HG03196 (cell line): ENCODE measurements around the gene TSPAN11.

Source experiments
- ATAC-seq: cut with Tn5 transposase; IDR thresholded peaks from one replicate; pipeline ENCODE4 v1.9.1; 2021; ENCODE audit not compliant: unreplicated experiment

Gene TSPAN11

GRCh38 chr12:30977537-30978349, 51.2 kb downstream of the TSPAN11 start:
- ATAC-seq: no peak

DNA sequence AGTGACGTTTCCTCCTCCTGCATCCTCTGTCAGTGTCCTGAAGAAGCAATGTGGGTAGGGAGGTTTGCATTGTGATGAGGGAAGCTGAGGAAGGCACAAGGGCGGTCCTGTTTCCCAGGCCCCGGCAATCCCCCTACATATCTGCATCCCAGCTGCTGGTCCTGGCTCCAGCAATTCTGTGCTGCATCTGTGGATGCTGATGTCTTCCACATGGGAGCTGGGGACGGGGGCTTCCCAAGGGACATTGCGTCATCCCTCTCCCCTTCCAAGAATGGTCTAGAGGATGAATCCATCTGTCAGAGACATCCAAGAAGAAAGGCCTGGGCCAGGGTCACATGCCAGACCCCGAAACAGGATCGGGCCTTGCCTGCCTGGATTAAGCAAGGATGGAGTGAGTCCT, 52.1 kb downstream of the TSPAN11 start:
- no peak for ATAC-seq

DNA sequence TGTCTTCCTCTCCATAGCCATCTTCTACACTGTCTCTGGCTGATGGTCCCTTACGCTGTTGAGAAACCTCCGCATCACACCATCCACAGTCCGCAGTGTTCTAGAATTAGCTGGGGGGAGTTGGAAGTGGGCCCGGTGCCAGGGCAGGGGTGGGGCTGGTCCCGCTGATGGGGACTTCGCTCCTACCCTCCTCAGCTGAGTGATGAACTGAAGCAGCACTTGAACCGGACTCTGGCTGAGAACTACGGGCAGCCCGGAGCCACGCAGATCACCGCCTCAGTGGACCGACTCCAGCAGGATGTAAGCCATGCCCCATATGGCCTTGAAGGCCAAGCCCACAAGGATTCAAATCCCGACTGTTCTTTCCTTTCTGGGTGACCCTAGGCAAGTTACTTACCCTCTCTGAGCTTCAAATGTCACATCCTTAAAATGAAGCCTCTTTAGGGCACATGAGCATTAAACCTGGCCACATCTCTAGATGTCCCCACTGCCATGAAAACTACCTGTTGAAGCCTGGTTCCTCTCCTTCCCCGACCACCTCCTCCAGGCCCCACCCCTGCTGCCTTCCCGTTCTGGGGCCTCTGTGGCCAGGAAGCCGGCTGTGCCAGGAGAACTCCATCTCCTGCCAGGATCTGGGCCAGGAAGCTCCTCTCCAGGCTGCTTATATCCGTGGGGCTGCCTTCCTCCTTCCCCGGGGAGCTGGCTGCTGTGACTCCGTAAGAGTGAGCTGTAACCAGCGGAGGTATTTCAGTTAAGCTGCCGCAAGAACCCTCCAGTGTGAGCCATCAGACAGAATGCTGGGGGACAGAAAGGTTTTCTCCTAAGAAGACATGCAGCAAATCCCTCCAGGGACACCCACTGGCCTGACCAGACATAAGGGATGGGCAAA, 53.1 kb downstream of the TSPAN11 start:
- no peak for ATAC-seq

DNA sequence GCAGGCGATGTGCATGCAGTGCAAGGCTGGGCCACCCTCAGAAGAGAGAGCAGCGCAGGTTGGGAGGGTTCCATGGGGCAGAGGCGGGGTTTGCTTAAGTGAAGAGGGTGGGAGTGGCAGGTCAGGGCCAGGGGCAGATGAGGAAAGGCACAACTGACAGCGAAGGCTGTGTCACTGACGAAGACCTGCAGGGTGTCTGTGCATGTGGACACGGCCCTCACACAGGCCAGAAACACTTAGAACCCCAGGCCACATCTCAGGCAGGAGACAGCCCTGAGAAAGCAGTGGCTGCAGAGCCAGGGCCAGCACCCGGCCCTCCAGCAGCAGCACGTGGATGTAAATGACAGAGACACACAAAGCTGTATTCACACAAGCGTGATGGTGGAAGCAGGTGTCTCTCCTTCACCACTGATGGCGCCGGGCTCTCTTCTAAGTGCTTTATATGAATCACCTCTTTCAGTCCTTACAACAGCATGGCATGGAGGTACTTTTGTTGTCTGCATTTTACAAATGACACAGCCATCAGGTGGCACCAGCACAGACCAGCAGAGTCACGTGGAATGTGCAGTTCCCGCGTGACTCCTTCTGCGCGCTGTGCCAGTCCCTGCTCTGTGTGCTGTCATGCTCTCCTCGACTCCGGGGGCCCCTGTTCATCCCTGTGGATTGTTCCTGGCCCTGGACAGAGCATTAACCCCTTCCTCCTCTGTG, 54.6 kb downstream of the TSPAN11 start:
- ATAC-seq: no peak

DNA sequence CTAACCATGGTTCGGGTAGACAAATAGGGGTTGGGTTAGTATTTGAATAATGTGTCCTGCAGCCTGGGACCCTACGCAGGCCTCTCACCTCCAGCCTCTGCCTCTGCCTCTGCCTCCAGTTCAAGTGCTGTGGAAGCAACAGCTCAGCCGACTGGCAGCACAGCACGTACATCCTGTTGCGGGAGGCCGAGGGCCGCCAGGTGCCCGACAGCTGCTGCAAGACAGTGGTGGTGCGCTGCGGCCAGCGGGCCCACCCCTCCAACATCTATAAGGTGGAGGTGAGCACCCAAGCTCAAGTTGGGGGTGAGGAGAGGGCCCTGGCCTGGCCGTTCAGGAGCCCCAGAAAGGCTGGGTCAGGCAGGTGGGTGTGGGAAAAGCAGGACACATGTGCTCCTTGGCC, 55.9 kb downstream of the TSPAN11 start:
- no peak for ATAC-seq

DNA sequence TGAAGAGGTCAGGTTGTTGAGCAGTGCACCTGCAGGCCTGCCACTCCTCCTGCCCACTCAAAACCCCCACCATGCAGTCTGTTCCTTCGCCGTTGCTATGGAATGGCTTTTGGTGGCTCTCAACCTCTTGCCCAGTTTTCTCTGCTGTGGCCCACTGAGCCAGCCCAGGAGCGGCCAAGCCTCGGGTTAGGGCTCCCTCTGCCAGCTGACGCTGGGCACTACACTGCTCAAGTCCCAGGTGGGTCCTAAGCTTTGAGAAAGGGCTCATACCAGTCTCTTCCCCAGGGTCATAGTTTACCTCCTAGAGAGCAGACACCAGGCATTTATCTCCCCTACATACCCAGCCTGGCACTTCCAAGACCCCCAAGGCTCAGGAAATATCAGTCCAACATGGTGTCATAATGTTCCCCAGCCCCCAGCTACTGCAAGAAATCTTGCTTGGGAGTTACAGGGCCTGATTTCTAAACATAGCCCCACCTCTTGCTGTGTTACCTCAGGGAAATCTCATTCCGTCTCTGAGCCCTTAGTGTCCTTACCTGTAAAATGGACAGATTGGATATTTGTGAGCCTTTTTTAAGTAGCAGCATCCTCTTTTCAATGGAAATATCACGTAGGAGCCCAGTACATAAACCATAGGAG, 59.4 kb downstream of the TSPAN11 start:
- peak; percentile 53 for ATAC-seq

DNA sequence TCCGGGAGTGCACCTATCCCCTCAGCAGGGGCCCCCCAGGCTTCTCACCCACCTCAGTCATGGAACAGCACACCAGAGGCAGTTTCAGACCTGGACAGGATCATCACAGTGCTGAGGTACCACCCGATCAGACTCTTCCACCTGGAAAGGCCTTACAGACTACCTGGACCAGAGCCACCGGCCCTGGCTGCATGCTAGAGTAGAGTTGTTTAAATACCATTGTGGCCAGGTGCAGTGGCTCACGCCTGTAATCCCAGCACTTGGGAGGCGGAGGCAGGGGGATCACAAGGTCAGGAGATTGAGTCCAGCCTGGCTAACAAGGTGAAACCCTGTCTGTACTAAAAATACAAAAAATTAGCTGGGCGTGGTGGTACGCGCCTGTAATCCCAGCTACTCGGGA, 61.5 kb downstream of the TSPAN11 start:
- no peak for ATAC-seq

GRCh38 chr12:30988646-30989286, 62.2 kb downstream of the TSPAN11 start:
- ATAC-seq: no peak

DNA sequence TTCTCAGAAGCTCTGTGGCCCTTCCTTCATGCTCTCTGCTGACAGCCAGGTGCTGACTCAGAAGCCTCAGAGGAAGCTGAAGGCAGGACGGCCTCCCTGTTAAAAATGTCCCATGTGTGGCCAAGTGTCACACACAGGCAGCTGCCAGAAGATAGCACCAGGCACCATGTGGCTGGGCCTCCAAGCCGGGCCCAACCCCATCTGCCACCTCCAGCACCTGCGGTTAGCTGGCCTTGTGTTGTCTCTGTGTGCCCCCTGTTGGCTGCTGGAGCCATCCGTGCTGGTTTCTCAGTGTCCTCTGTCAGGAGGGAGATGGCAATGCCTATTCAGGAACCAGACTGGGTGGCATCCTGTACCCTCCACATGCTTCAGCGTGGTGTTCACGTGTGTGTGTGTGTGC, 63.2 kb downstream of the TSPAN11 start:
- ATAC-seq: no peak

GRCh38 chr12:30990316-30990715, 63.8 kb downstream of the TSPAN11 start:
- ATAC-seq: no peak

- no peak for ATAC-seq
Measured at GRCh38 chr12:30990776-30991175, 64.2 kb downstream of the TSPAN11 start.

DNA sequence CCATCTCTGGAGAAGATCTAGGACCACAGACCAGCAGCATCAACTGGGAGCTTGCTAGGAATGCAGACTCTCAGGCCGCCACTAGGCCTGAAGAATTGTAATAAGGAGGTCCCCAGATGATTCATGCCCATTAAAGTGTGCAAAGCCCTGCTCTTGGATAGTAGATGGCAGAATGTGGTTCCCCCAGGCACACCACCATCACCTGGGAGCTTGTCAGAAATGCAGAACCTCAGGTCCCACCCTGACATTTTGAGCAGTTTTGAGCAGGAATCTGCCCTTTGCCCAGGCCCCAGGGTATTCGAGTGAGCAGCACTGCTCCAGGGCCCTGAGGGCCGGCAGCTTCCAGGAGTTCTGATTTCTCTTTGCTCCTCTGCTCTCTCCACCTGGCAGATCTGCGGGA, 64.9 kb downstream of the TSPAN11 start:
- no peak for ATAC-seq

GRCh38 chr12:30992381-30992780, 65.8 kb downstream of the TSPAN11 start:
- ATAC-seq: no peak

DNA sequence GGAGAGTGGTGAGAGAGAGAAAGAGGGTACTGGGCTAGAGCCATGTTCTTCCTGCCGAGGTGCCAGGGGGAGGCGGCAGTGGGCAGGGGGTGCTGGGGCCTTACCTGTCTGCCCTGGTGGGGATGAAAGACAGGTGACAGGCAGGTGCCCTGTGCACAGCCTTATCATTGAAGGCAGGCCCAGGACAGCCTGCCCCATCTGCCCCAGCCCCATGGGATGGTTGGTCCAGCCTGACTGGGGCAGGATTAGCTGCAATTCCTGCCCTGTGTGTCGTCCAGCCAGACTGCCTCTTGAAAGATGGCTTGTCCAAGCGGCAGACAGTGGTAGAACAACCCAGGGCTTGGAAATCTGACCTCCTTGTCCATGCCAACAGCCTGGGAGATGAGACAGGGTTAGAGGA, 67.2 kb downstream of the TSPAN11 start:
- no peak for ATAC-seq

DNA sequence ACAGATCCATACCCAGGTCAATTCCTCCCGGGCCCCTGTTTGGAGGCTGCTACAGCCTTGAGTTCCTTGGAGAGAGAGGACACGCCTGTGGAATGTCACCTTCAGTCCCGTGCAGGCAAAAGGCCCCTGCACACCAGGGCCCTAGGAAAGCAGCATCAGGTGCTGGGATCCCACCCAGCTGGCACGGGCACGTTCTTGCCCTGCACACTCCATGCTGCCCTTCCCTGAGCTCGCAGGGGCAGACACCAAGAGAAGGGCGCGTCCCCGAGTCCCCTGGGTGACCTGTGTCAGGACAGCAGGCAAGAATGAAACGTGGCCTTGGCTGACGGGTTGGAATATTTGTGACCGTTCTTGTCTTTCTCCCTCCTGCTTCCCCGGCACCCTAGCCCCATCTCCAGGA, 67.7 kb downstream of the TSPAN11 start:
- no peak for ATAC-seq

GRCh38 chr12:30996255-30996654, 69.7 kb downstream of the TSPAN11 start:
- ATAC-seq: no peak

DNA sequence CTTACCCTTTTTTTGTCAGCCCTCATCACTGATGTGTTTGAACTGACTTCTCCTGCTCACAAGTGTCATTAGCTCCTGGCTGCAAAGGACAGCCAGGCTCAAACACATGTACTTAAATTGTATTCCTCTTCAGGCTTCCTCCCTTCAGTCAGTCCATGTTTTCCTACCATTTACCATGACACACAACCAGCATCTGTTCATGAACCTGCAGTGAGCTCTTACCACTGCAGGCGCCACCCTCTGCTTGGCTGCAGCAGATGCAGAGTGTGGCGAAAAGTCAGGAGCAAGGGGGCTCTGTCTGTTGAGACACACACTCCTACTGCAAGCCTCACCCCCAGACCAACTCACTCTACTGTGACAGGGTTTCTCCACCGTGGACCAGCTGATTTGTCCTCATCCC, 70.2 kb downstream of the TSPAN11 start:
- no peak for ATAC-seq

DNA sequence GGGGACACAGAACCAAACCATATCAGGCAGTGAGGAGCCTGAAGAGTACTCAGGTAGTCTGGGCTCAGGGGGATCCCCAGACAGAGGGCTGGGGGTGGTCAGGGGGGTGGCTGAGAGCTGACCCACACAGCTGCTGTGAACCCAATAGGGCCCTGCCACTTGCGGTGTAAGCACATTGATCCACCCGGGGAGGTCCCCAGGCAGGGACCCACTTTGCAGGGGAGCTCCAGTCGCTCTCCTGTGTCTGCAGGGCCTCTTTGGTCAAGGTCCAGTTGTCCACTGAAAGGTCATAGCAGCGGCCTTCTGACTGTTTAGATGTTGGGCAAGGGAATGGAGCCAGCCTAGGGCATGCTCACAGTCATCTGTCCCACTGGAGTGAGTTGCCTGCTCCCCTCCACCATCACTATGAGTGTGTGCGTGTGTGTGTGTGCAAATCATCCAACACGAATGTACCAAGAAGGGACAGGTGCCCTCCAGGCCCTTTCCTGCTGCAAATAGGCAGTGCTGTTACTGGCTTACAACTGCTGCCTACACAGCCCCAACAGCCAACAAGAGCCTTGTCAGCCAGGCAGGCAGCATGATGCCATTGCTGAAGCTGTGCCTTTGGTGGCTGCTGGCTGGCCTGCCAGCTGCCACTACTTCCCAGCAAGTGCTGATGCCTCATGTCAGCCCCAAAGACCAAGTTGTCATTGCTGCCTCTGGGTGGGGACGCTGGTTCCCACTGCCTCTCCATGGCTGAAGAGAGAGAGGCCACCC, 71.3 kb downstream of the TSPAN11 start:
- ATAC-seq: no peak

- ATAC-seq: no peak
Measured at GRCh38 chr12:30999011-30999410, 72.5 kb downstream of the TSPAN11 start.

DNA sequence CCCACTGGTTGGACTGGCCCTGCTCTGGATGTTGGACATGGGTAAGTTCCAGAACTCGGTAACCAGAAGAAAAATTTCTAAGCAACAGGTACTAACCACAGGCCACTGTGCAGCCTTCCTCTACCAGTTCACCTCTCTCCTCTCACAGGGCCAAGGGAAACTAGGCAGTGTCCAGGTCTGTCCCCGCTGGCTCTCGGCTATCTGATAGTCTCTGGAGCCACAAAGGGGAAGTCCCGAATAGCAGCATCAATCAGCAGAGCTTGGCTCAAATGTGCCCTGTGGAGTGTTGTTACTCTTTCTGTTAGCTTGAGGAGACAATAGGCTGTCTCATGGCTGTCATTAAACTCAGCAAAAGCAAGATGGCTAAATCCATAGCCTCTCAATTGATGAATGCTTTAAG, 73.2 kb downstream of the TSPAN11 start:
- no peak for ATAC-seq
